Adrenal gland (tissue), 5 donors: ENCODE measurements around the gene CCDC169.

Source experiments
- CTCF ChIP-seq, 6 experiments: fragments of 450-650 bp in 4 of 6; fragments of 200-600 bp in 2 of 6; sonication (generic) in 1 of 6; IDR thresholded peaks; 1 replicate in 5 of 6; 2 replicates in 1 of 6; pipeline versions ENCODE4 v1.5.1 to v1.8.0; 2016 to 2021; ENCODE audit warnings: antibody characterized with exemption in 6 of 6, mild to moderate bottlenecking in 2 of 6, moderate library complexity in 1 of 6
- POLR2A ChIP-seq, 2 donors: fragments of 450-650 bp; IDR thresholded peaks; one replicate each; pipeline ENCODE4 v1.6.1; 2017; ENCODE audit warnings: antibody characterized with exemption in 2 of 2, mild to moderate bottlenecking in 2 of 2, moderate library complexity in 1 of 2
- donor health status: DM: no; HTN: no; CAD: no.

- TF ChIP-seq CTCF (IDR thresholded peaks at IDR 0.05) (no peak), POLR2A (IDR thresholded peaks at IDR 0.05) (no peak)
Observed at GRCh38 chr13:36224730-36225129, 72.9 kb downstream of the CCDC169 start.
